ENCODE measurements around the gene PYROXD2.

PYROXD2 gene

GRCh38 chr10:98420786-98421185, 5.8 kb upstream of the PYROXD2 start:
- DNase-seq (ENCODE audit: low read depth in 2 of 2): no peak
- H3K4me3 ChIP-seq (replicated peaks in 1 of 2; ENCODE audit: low read depth in 2 of 2, low read length in 2 of 2): no peak overlapping the region
- TF ChIP-seq CTCF (IDR thresholded peaks at IDR 0.05; ENCODE audit: low read depth, low read length): no peak

GRCh38 chr10:98419469-98420261, 4.7 kb upstream of the PYROXD2 start:
- H3K4me3 ChIP-seq (replicated peaks in 1 of 2; ENCODE audit: low read depth in 2 of 2, low read length in 2 of 2): no peak overlapping the region
- no peak for DNase-seq (ENCODE audit: low read depth in 2 of 2)
- no peak for TF ChIP-seq CTCF (IDR thresholded peaks at IDR 0.05; ENCODE audit: low read depth, low read length)

- no peak for DNase-seq (ENCODE audit: low read depth in 2 of 2)
- no peak for TF ChIP-seq CTCF (IDR thresholded peaks at IDR 0.05; ENCODE audit: low read depth, low read length)
- no peak overlapping the region for H3K4me3 ChIP-seq (replicated peaks in 1 of 2; ENCODE audit: low read depth in 2 of 2, low read length in 2 of 2)
These were observed 3.9 kb upstream of the PYROXD2 start for GRCh38 chr10:98418665-98419468.

GRCh38 chr10:98417973-98418664, 3.1 kb upstream of the PYROXD2 start:
- H3K4me3 ChIP-seq (replicated peaks in 1 of 2; ENCODE audit: low read depth in 2 of 2, low read length in 2 of 2): no peak overlapping the region
- DNase-seq (ENCODE audit: low read depth in 2 of 2): no peak
- TF ChIP-seq CTCF (IDR thresholded peaks at IDR 0.05; ENCODE audit: low read depth, low read length): no peak

GRCh38 chr10:98417481-98417959, 2.5 kb upstream of the PYROXD2 start:
- DNase-seq (ENCODE audit: low read depth in 2 of 2): no peak
- no peak for TF ChIP-seq CTCF (IDR thresholded peaks at IDR 0.05; ENCODE audit: low read depth, low read length)
- no peak overlapping the region for H3K4me3 ChIP-seq (replicated peaks in 1 of 2; ENCODE audit: low read depth in 2 of 2, low read length in 2 of 2)

- no peak for DNase-seq (ENCODE audit: low read depth in 2 of 2)
- no peak for TF ChIP-seq CTCF (IDR thresholded peaks at IDR 0.05; ENCODE audit: low read depth, low read length)
- no peak overlapping the region for H3K4me3 ChIP-seq (replicated peaks in 1 of 2; ENCODE audit: low read depth in 2 of 2, low read length in 2 of 2)
These were observed 1.8 kb upstream of the PYROXD2 start for GRCh38 chr10:98416606-98417388.

Measured in cardiac fibroblast (primary cell).